GM10847 (cell line): ENCODE results near the gene BSCL2.

Source experiments
- POLR2A ChIP-seq: IDR thresholded peaks from 2 replicates; pipeline ENCODE4 v1.6.1; 2011; ENCODE audit not compliant: insufficient read length; ENCODE audit errors: extremely low read depth

BSCL2 gene

GRCh38 chr11:62707277-62707861 lies at the start of gene BSCL2, which contains the start of gene GNG3:
TSS of gene BSCL2 (minus strand) at chr11:62707424. CDS start at chr11:62707195, 229 bp downstream.
TSS of gene GNG3 (plus strand) at chr11:62707676. CDS start at chr11:62708296, 620 bp downstream.
- TF ChIP-seq POLR2A = no peak

- TF ChIP-seq POLR2A = no peak
Measured at GRCh38 chr11:62755086-62755615, 47.9 kb upstream of the BSCL2 start.

GRCh38 chr11:62753736-62754603 lies 46.7 kb upstream of the BSCL2 start, which contains the start of gene ZBTB3:
TSS of gene ZBTB3 (minus strand) at chr11:62754160. CDS start at chr11:62753664, 496 bp downstream.
- TF ChIP-seq POLR2A = peak; percentile 57

- no peak for TF ChIP-seq POLR2A
Measured at GRCh38 chr11:62752994-62753735, 45.9 kb upstream of the BSCL2 start.

GRCh38 chr11:62752177-62752785 lies 45.1 kb upstream of the BSCL2 start:
- no peak for TF ChIP-seq POLR2A

- no peak for TF ChIP-seq POLR2A
Measured at GRCh38 chr11:62747475-62748160, 40.4 kb upstream of the BSCL2 start.

GRCh38 chr11:62737196-62737595 lies 30.0 kb upstream of the BSCL2 start:
- no peak for TF ChIP-seq POLR2A

- TF ChIP-seq POLR2A = no peak
Measured at GRCh38 chr11:62732830-62733229, 25.6 kb upstream of the BSCL2 start.

GRCh38 chr11:62728171-62728988 lies 21.2 kb upstream of the BSCL2 start, which contains the start of gene TTC9C:
TSS of gene TTC9C (plus strand) at chr11:62728486. CDS start at chr11:62728849, 363 bp downstream.
- peak; percentile 16 for TF ChIP-seq POLR2A

- TF ChIP-seq POLR2A = no peak
Measured at GRCh38 chr11:62727872-62728170, 20.6 kb upstream of the BSCL2 start.

GRCh38 chr11:62727165-62727871 lies 20.1 kb upstream of the BSCL2 start, which contains the start of gene HNRNPUL2:
TSS of gene HNRNPUL2 (minus strand) at chr11:62727457. CDS start at chr11:62727156, 301 bp downstream.
- TF ChIP-seq POLR2A = peak; percentile 92

GRCh38 chr11:62726915-62727164 lies 19.6 kb upstream of the BSCL2 start:
- TF ChIP-seq POLR2A = no peak
